Osteoblast (primary cell): Measurements from ENCODE around the gene HNRNPA1. TPM values are rescaled to one million over a fixed set of nuclear protein-coding genes. Genes with fewer than 3 reads are reported as not detected.
A peak's percentile ranks its signal among the peaks of the same experiment; 100 is the strongest.

Experiments
- DNase-seq: peaks from one replicate; pipeline ENCODE4 v3.0.0; 2011; ENCODE audit warnings: low spot score, mixed read lengths; ENCODE audit not compliant: insufficient read length; ENCODE audit errors: missing footprints
- H2AFZ ChIP-seq: 2 replicates; pipeline ENCODE4 v1.6.0; 2011; ENCODE audit warnings: mild to moderate bottlenecking, low read length
- H3K27ac ChIP-seq: 2 replicates; pipeline ENCODE4 v1.5.1; 2011; ENCODE audit warnings: mild to moderate bottlenecking, low read depth, low read length, moderate library complexity
- H3K27me3 ChIP-seq: 2 replicates; pipeline ENCODE4 v1.6.0; 2012; ENCODE audit warnings: mild to moderate bottlenecking, control low read depth, inconsistent platforms, low read length, moderate library complexity; ENCODE audit not compliant: insufficient read depth
- H3K36me3 ChIP-seq: 2 replicates; pipeline ENCODE4 v1.5.1; 2011; ENCODE audit warnings: mild to moderate bottlenecking, low read length, control low read depth, moderate library complexity; ENCODE audit not compliant: insufficient read depth
- H3K4me1 ChIP-seq: 2 replicates; pipeline ENCODE4 v1.5.1; 2011; ENCODE audit warnings: mild to moderate bottlenecking, low read length, control low read depth, moderate library complexity; ENCODE audit not compliant: insufficient read depth
- H3K4me2 ChIP-seq: 2 replicates; pipeline ENCODE4 v1.6.0; 2011; ENCODE audit warnings: mild to moderate bottlenecking, low read length; ENCODE audit not compliant: insufficient read depth
- H3K4me3 ChIP-seq: fragments of 200-600 bp; sonication (generic); 3 replicates; pipeline ENCODE4 v1.5.1; 2012; ENCODE audit warnings: mild to moderate bottlenecking, low read length, inconsistent platforms; ENCODE audit not compliant: insufficient read depth
- H3K79me2 ChIP-seq: 2 replicates; pipeline ENCODE4 v1.6.0; 2012; ENCODE audit warnings: mild to moderate bottlenecking, low read length, control low read depth, inconsistent platforms; ENCODE audit not compliant: insufficient read depth
- H3K9me3 ChIP-seq: 2 replicates; pipeline ENCODE4 v1.5.1; 2011; ENCODE audit warnings: low read depth, low read length, control low read depth
- H4K20me1 ChIP-seq: 2 replicates; pipeline ENCODE4 v1.6.0; 2012; ENCODE audit warnings: mild to moderate bottlenecking, low read length, control low read depth; ENCODE audit not compliant: insufficient read depth
- total RNA-seq: library from RNA; depleted of rRNA; stranded (reverse); fragments of >200 nt; gene quantifications from 2 replicates; pipeline ENCODE4 v1.2.3, GENCODE V29; 2012
- TF ChIP-seq, protein P1 (sequence below): IDR thresholded peaks from 2 replicates; pipeline ENCODE4 v1.5.1; 2011; ENCODE audit warnings: mild to moderate bottlenecking, low read depth, low read length, moderate library complexity; ENCODE audit errors: extremely low read depth

HNRNPA1 gene
- total RNA-seq, 1 donor, result 217 TPM

DNA sequence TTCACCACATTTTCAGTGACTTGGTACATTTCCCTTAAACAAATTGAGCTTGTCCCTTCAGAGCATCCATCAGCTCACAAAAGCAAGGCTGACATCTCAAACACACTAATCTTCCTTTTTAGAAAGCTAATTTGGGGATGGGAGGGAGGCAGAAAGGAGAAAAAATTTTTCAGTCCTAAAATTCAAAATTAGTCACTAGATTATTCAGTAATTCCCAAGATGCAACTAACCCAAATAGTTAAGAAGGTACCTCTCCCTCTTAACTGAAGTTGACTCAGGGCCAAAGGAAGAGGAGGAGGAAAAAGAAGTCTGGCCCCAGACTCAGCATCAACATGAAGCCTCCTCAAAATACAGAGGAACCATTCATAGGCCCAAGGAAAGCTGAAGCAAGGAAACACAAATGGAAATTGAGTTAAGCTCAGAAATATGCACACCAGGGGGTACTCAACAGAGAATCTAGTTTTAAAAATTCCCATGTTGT lies 22.3 kb upstream of the HNRNPA1 start:
- TF ChIP-seq, protein P1, sequence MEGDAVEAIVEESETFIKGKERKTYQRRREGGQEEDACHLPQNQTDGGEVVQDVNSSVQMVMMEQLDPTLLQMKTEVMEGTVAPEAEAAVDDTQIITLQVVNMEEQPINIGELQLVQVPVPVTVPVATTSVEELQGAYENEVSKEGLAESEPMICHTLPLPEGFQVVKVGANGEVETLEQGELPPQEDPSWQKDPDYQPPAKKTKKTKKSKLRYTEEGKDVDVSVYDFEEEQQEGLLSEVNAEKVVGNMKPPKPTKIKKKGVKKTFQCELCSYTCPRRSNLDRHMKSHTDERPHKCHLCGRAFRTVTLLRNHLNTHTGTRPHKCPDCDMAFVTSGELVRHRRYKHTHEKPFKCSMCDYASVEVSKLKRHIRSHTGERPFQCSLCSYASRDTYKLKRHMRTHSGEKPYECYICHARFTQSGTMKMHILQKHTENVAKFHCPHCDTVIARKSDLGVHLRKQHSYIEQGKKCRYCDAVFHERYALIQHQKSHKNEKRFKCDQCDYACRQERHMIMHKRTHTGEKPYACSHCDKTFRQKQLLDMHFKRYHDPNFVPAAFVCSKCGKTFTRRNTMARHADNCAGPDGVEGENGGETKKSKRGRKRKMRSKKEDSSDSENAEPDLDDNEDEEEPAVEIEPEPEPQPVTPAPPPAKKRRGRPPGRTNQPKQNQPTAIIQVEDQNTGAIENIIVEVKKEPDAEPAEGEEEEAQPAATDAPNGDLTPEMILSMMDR, result no peak
- no peak overlapping the region for H2AFZ ChIP-seq
- DNase-seq, result peak; percentile 76
- no peaks in the 10 kb centered on the region for H4K20me1 ChIP-seq
- no peaks in the 10 kb centered on the region for H3K27me3 ChIP-seq
- H3K4me2 ChIP-seq, result peak overlapping the region; percentile 90
- H3K4me3 ChIP-seq, result no peak overlapping the region
- no peaks in the 10 kb centered on the region for H3K9me3 ChIP-seq
- peaks cover 57% of the 10 kb centered on the region for H3K4me1 ChIP-seq
- H3K79me2 ChIP-seq, result peaks cover 65% of the 10 kb centered on the region
- peak overlapping the region; percentile 95 for H3K27ac ChIP-seq
- peaks cover 27% of the 10 kb centered on the region for H3K36me3 ChIP-seq

DNA sequence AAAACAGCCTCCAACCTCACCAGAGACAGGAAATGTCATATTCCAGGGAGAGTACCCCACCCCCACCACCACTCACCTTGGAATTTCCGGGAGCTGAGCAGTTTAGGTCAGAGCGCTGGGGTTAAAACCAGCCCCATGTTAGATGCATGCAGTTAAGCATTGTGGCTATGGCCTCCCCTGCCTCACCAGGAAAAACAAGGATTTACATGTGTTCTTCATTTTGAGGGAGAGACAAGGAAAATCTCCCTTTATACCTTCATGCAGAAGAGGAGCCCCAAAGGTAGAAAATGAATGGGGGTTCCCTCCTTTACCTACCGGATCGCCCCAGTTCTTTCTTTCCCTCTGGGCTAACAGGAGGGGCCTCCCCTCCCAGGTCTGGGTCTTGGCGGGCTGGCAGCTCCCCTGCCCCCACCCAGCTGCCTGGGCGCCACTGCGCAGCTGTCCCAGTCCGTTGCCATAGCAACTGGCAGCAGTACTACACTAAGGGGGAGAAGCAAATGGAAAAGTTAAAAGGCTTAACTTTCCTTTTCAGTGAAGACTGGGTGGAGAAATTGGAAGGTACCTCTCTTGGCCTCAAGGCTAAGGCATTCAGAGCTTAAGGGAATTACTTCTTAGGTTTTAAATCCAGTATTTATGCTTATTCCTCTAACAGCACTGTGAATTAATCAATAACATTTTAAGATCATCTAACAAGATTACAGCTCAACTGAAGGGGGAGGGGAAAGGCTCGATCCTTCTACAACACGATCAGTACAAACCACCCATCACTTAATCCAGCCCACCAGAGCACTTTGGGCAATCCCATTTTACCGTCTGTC lies 21.1 kb upstream of the HNRNPA1 start:
- peak; percentile 87 for DNase-seq
- Histone ChIP-seq H2AFZ (peak overlapping the region; percentile 60), H3K9me3 (no peaks in the 10 kb centered on the region)

DNA sequence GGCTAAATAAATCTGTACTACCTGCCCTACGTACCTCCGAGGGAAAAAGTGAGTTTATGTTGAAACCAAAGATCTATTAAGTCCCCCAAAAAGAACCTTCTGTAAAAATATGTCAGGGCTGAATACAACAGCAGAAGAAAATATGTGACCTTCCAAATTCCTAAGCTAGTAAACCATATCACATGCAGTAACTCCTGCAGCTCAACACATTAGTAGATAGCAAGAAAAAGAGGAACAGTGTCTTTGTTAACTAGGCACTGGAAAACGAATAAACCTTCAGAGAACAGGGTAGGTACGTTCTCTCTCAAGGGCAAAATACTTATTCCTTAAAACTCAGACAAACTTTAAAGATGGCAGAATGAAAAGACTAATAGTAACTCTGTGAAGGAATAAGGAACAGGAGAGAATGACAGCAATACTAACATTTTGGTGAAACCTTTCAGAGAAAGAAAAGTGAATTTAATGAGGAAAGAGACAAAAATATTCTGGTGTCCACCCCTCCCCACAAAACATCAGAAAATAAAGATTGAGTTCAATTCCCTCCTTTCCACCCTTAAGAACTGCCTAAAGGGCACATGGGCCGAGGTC lies 18.6 kb upstream of the HNRNPA1 start:
- H3K4me1 ChIP-seq, result peaks cover 58% of the 10 kb centered on the region

More for the DNA sequence above, 21.1 kb upstream of the HNRNPA1 start:
- peak overlapping the region; percentile 69 for H3K4me3 ChIP-seq
- peak overlapping the region; percentile 95 for H3K27ac ChIP-seq
- peak overlapping the region; percentile 90 for H3K4me2 ChIP-seq
- peaks cover 63% of the 10 kb centered on the region for H3K79me2 ChIP-seq
- H3K36me3 ChIP-seq, result peaks cover 23% of the 10 kb centered on the region
- TF ChIP-seq, protein P1, result no peak
- H4K20me1 ChIP-seq, result no peaks in the 10 kb centered on the region
- no peaks in the 10 kb centered on the region for H3K27me3 ChIP-seq
- peaks cover 58% of the 10 kb centered on the region for H3K4me1 ChIP-seq

More for the DNA sequence above, 18.6 kb upstream of the HNRNPA1 start:
- peak; percentile 51 for DNase-seq
- Histone ChIP-seq H3K36me3 (peaks cover 4% of the 10 kb centered on the region), H3K4me2 (peak overlapping the region; percentile 31), H3K9me3 (no peaks in the 10 kb centered on the region), H3K79me2 (peaks cover 63% of the 10 kb centered on the region), H2AFZ (no peak overlapping the region), H3K4me3 (no peak overlapping the region), H4K20me1 (no peaks in the 10 kb centered on the region), H3K27me3 (no peaks in the 10 kb centered on the region), H3K27ac (peak overlapping the region; percentile 76)
- TF ChIP-seq, protein P1, result no peak
